H9 (cell line): ENCODE results near the gene PRADC1. TPM values are rescaled to one million over a fixed set of nuclear protein-coding genes. Genes with fewer than 3 reads are reported as not detected.

ENCODE experiments used
- DNase-seq: peaks from one replicate; pipeline ENCODE4 v3.0.0-alpha.2; 2017
- H2AFZ ChIP-seq: one replicate; pipeline ENCODE4 v1.6.1; 2013; ENCODE audit warnings: mild to moderate bottlenecking, low read length, control low read depth, moderate library complexity
- H2AK5ac ChIP-seq: 2 replicates; pipeline ENCODE4 v1.6.1; 2013; ENCODE audit warnings: low read length, control low read depth, mixed read lengths; ENCODE audit not compliant: insufficient read length
- H2BK120ac ChIP-seq: one replicate; pipeline ENCODE4 v1.6.1; 2013; ENCODE audit warnings: low read depth, mild to moderate bottlenecking, low read length, control low read depth, inconsistent platforms; ENCODE audit not compliant: poor library complexity, severe bottlenecking
- H2BK12ac ChIP-seq: 2 replicates; pipeline ENCODE4 v1.6.1; 2013; ENCODE audit warnings: low read length, control low read depth, mixed read lengths, low read depth; ENCODE audit not compliant: insufficient read length
- H2BK15ac ChIP-seq: 2 replicates; pipeline ENCODE4 v1.6.1; 2013; ENCODE audit warnings: low read depth, low read length, control low read depth
- H2BK20ac ChIP-seq: one replicate; pipeline ENCODE4 v1.6.1; 2013; ENCODE audit warnings: low read depth, mild to moderate bottlenecking, low read length, control low read depth, inconsistent platforms; ENCODE audit not compliant: poor library complexity, severe bottlenecking
- H2BK5ac ChIP-seq: 2 replicates; pipeline ENCODE4 v1.6.1; 2013; ENCODE audit warnings: low read length, control low read depth, mixed read lengths; ENCODE audit not compliant: insufficient read length
- H3K14ac ChIP-seq: 2 replicates; pipeline ENCODE4 v1.6.1; 2013; ENCODE audit warnings: low read length, control low read depth; ENCODE audit not compliant: insufficient read depth
- H3K18ac ChIP-seq: 2 replicates; pipeline ENCODE4 v1.6.1; 2013; ENCODE audit warnings: low read depth, mild to moderate bottlenecking, mixed read lengths, low read length, control low read depth; ENCODE audit not compliant: insufficient read length
- H3K23ac ChIP-seq: 2 replicates; pipeline ENCODE4 v1.6.1; 2013; ENCODE audit warnings: low read length, control low read depth, mixed read lengths, low read depth; ENCODE audit not compliant: insufficient read length
- H3K23me2 ChIP-seq: 2 replicates; pipeline ENCODE4 v1.6.1; 2013; ENCODE audit warnings: low read depth, mild to moderate bottlenecking, mixed read lengths, low read length, control low read depth; ENCODE audit not compliant: insufficient read length, poor library complexity, severe bottlenecking
- H3K27ac ChIP-seq: 2 replicates; pipeline ENCODE4 v1.5.1; 2013; ENCODE audit warnings: low read length, control low read depth, mixed read lengths, low read depth; ENCODE audit not compliant: insufficient read length
- H3K27me3 ChIP-seq: 2 replicates; pipeline ENCODE4 v1.6.1; 2013; ENCODE audit warnings: low read length, control low read depth, inconsistent platforms; ENCODE audit not compliant: insufficient read depth
- H3K4ac ChIP-seq: 2 replicates; pipeline ENCODE4 v1.6.1; 2013; ENCODE audit warnings: low read depth, mild to moderate bottlenecking, control low read depth, inconsistent platforms, low read length, moderate library complexity
- H3K4me1 ChIP-seq: 2 replicates; pipeline ENCODE4 v1.6.1; 2013; ENCODE audit warnings: low read length, control low read depth, inconsistent platforms; ENCODE audit not compliant: insufficient read depth
- H3K4me2 ChIP-seq: 2 replicates; pipeline ENCODE4 v1.6.1; 2013; ENCODE audit warnings: low read length, control low read depth, mixed read lengths; ENCODE audit not compliant: insufficient read length, insufficient read depth
- H3K56ac ChIP-seq: 2 replicates; pipeline ENCODE4 v1.6.1; 2013; ENCODE audit warnings: low read depth, mild to moderate bottlenecking, mixed read lengths, low read length, control low read depth; ENCODE audit not compliant: insufficient read length
- H3K79me1 ChIP-seq: 2 replicates; pipeline ENCODE4 v1.6.1; 2013; ENCODE audit warnings: low read depth, mild to moderate bottlenecking, moderate library complexity, low read length, control low read depth, inconsistent platforms; ENCODE audit not compliant: insufficient read depth, poor library complexity, severe bottlenecking
- H3K79me2 ChIP-seq: 2 replicates; pipeline ENCODE4 v1.6.1; 2013; ENCODE audit warnings: low read length, control low read depth, inconsistent platforms; ENCODE audit not compliant: insufficient read depth
- H3K9ac ChIP-seq: 2 replicates; pipeline ENCODE4 v1.6.1; 2013; ENCODE audit warnings: low read length, control low read depth, mixed read lengths; ENCODE audit not compliant: insufficient read length; ENCODE audit errors: extremely low read depth
- H3K9me3 ChIP-seq: one replicate; pipeline ENCODE4 v1.6.1; 2013; ENCODE audit warnings: low read depth, low read length, inconsistent platforms; ENCODE audit not compliant: control insufficient read depth
- H3T11ph ChIP-seq: one replicate; pipeline ENCODE4 v1.6.1; 2013; ENCODE audit warnings: mild to moderate bottlenecking, low read length, control low read depth, inconsistent platforms
- H4K20me1 ChIP-seq: one replicate; pipeline ENCODE4 v1.6.1; 2013; ENCODE audit not compliant: control insufficient read depth, insufficient read length, insufficient read depth
- H4K5ac ChIP-seq: 2 replicates; pipeline ENCODE4 v1.6.1; 2013; ENCODE audit warnings: low read depth, mild to moderate bottlenecking, mixed read lengths, low read length, control low read depth; ENCODE audit not compliant: insufficient read length
- H4K8ac ChIP-seq: replicated peaks from 2 replicates; pipeline ENCODE4 v1.6.1; 2013; ENCODE audit warnings: low read length, control low read depth, mixed read lengths, low read depth; ENCODE audit not compliant: insufficient read length
- H4K91ac ChIP-seq: 2 replicates; pipeline ENCODE4 v1.6.1; 2013; ENCODE audit warnings: low read depth, mild to moderate bottlenecking, moderate library complexity, mixed read lengths, low read length, control low read depth; ENCODE audit not compliant: insufficient read length
- H3K27ac Mint-ChIP-seq, 3 experiments: 2 replicates in 2 of 3; 3 replicates in 1 of 3; pipeline ENCODE4 v1.8.0; 2020 to 2021; ENCODE audit warnings: mixed read lengths in 3 of 3, mild to moderate bottlenecking in 1 of 3, moderate library complexity in 1 of 3
- H3K27me3 Mint-ChIP-seq: 2 replicates; pipeline ENCODE4 v1.8.0; 2021; ENCODE audit warnings: low read depth, mild to moderate bottlenecking, moderate library complexity, mixed read lengths
- H3K36me3 Mint-ChIP-seq, 3 experiments: 2 replicates in 2 of 3; 3 replicates in 1 of 3; pipeline ENCODE4 v1.8.0; 2020 to 2021; ENCODE audit warnings: low read depth in 3 of 3, mixed read lengths in 3 of 3; ENCODE audit not compliant: insufficient read depth in 1 of 3
- H3K4me1 Mint-ChIP-seq, 2 experiments: 2 replicates each; pipeline ENCODE4 v1.8.0; 2020; ENCODE audit warnings: mixed read lengths in 2 of 2
- H3K4me3 Mint-ChIP-seq, 2 experiments: 2 replicates in 1 of 2; 3 replicates in 1 of 2; pipeline ENCODE4 v1.8.0; 2020 to 2021; ENCODE audit warnings: mild to moderate bottlenecking in 2 of 2, mixed read lengths in 2 of 2, moderate library complexity in 1 of 2
- H3K9me3 Mint-ChIP-seq, 2 experiments: 2 replicates in 1 of 2; 3 replicates in 1 of 2; pipeline ENCODE4 v1.8.0; 2020; ENCODE audit warnings: mild to moderate bottlenecking in 2 of 2, mixed read lengths in 2 of 2, moderate library complexity in 1 of 2
- WGBS: extraction: QIAGEN DNeasy Blood & Tissue Kit; methylation state at CpG from one replicate; pipeline ENCODE4 v1.1.7; 2013; ENCODE audit warnings: missing lambda C conversion rate, low lambda C conversion rate, mixed read lengths; ENCODE audit not compliant: insufficient read length; ENCODE audit errors: extremely low coverage; 5-methylcytosine and 5-hydroxymethylcytosine counted together
- total RNA-seq: library from RNA; stranded (reverse); gene quantifications from 2 replicates; pipeline ENCODE4 v1.2.1, GENCODE V29; 2021
- TF ChIP-seq, protein P1 (sequence below): fragments of 200-600 bp; sonication (generic); conservative IDR thresholded peaks from 3 replicates; pipeline ENCODE4 v1.8.0; 2021; ENCODE audit warnings: antibody characterized with exemption, mild to moderate bottlenecking

Gene PRADC1
- total RNA-seq, 1 experiment from 2014 or later, result 9.6 TPM

DNA sequence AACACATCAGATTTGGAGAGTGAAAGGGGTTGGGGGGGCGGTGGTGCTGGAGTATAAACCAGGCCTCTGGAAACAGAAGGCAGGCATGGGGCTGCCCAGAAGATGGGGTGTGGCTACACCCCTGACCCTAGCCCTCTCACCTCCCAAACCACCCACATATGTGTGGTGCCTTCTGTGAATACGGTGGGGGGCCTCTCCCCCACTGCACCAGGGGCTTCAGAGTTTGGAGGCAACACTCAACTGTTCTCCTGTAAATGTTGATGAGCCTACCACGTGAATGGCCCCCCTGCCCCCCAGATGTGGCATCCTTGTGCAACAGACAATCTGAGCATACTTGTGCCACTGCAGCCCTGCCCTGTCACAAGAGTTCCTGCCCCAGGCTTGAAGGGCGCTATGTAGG is 31.7 kb upstream of the PRADC1 start:
- peaks cover 10 to 19% of the 10 kb centered on the region in 2 experiments for H3K4me1 Mint-ChIP-seq
- Histone ChIP-seq H3K9ac (no peak overlapping the region), H2AK5ac (no peak overlapping the region), H2BK120ac (no peak overlapping the region), H2AFZ (no peak overlapping the region), H3K14ac (no peak overlapping the region), H3K9me3 (no peaks in the 10 kb centered on the region), H3K23ac (no peak overlapping the region), H3K79me1 (no peaks in the 10 kb centered on the region), H4K91ac (no peak overlapping the region), H3K23me2 (peaks cover 8% of the 10 kb centered on the region), H2BK15ac (no peak overlapping the region), H3T11ph (no peak overlapping the region), H2BK20ac (no peak overlapping the region), H3K4ac (no peak overlapping the region), H3K27me3 (no peaks in the 10 kb centered on the region), H4K8ac (no peak overlapping the region), H3K4me1 (peaks cover under 1% of the 10 kb centered on the region; the same call in 1 of the 2 replicates), H3K27ac (no peak overlapping the region), H3K4me2 (no peak overlapping the region), H4K20me1 (no peaks in the 10 kb centered on the region), H2BK5ac (no peak overlapping the region), H3K79me2 (no peaks in the 10 kb centered on the region), H2BK12ac (no peak overlapping the region), H3K56ac (no peak overlapping the region), H3K18ac (no peak overlapping the region), H4K5ac (no peak overlapping the region)
- H3K36me3 Mint-ChIP-seq, result peaks cover 4 to 33% (median 15%) of the 10 kb centered on the region in 3 experiments; a peak in 6 of 7 replicates
- no peak overlapping the region for H3K4me3 Mint-ChIP-seq
- peaks cover 22% of the 10 kb centered on the region for H3K27me3 Mint-ChIP-seq
- H3K27ac Mint-ChIP-seq, result no peak overlapping the region
- H3K9me3 Mint-ChIP-seq, result no peaks in the 10 kb centered on the region
- DNase-seq, result no peak
- no CpG with 5 or more reads among the region's 4 CpGs for WGBS
- TF ChIP-seq, protein P1, sequence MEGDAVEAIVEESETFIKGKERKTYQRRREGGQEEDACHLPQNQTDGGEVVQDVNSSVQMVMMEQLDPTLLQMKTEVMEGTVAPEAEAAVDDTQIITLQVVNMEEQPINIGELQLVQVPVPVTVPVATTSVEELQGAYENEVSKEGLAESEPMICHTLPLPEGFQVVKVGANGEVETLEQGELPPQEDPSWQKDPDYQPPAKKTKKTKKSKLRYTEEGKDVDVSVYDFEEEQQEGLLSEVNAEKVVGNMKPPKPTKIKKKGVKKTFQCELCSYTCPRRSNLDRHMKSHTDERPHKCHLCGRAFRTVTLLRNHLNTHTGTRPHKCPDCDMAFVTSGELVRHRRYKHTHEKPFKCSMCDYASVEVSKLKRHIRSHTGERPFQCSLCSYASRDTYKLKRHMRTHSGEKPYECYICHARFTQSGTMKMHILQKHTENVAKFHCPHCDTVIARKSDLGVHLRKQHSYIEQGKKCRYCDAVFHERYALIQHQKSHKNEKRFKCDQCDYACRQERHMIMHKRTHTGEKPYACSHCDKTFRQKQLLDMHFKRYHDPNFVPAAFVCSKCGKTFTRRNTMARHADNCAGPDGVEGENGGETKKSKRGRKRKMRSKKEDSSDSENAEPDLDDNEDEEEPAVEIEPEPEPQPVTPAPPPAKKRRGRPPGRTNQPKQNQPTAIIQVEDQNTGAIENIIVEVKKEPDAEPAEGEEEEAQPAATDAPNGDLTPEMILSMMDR, result no peak
